ENCODE measurements around the gene TBC1D22A.

Gene TBC1D22A

GRCh38 chr22:47190276-47190956 is 428.0 kb downstream of the TBC1D22A start:
- no peaks in the 10 kb centered on the region for H3K36me3 ChIP-seq
- H3K27ac ChIP-seq = no peak overlapping the region
- no peak for TF ChIP-seq Cebpa-rat (IDR thresholded peaks at IDR 0.05)
- peaks cover 0 to 12% (median 6%) of the 10 kb centered on the region in 11 experiments; a peak in 13 of 22 replicates for H3K9me3 ChIP-seq (replicated peaks in 1 of 11)
- H3K4me2 ChIP-seq = no peak overlapping the region
- H3K4me1 ChIP-seq = no peaks in the 10 kb centered on the region
- no peak overlapping the region for H3K9ac ChIP-seq
- no peaks in the 10 kb centered on the region for H3K27me3 ChIP-seq
- no peaks in the 10 kb centered on the region; a peak in 2 of 22 replicates for H4K20me1 ChIP-seq
- H3K4me3 ChIP-seq = no peak overlapping the region

- no peaks in the 10 kb centered on the region for H3K4me1 ChIP-seq
- H3K4me3 ChIP-seq = no peak overlapping the region
- no peak for TF ChIP-seq Cebpa-rat (IDR thresholded peaks at IDR 0.05)
- no peak overlapping the region for H3K27ac ChIP-seq
- no peak overlapping the region for H3K4me2 ChIP-seq
- H3K36me3 ChIP-seq = no peaks in the 10 kb centered on the region
- H3K9ac ChIP-seq = no peak overlapping the region
- no peaks in the 10 kb centered on the region for H3K27me3 ChIP-seq
- peaks cover 0 to 6% (median 3%) of the 10 kb centered on the region in 11 experiments; a peak in 4 of 22 replicates for H3K9me3 ChIP-seq (replicated peaks in 1 of 11)
- no peaks in the 10 kb centered on the region; a peak in 2 of 22 replicates for H4K20me1 ChIP-seq
These were observed 428.7 kb downstream of the TBC1D22A start for GRCh38 chr22:47190957-47191670.

GRCh38 chr22:47191671-47192650 is 429.5 kb downstream of the TBC1D22A start:
- H3K27ac ChIP-seq = no peak overlapping the region
- TF ChIP-seq Cebpa-rat (IDR thresholded peaks at IDR 0.05) = no peak
- H3K9ac ChIP-seq = no peak overlapping the region
- peaks cover 0 to 4% (median 0%) of the 10 kb centered on the region in 11 experiments; a peak in 3 of 22 replicates for H4K20me1 ChIP-seq
- no peak overlapping the region for H3K4me2 ChIP-seq
- no peak overlapping the region for H3K4me3 ChIP-seq
- H3K9me3 ChIP-seq (replicated peaks in 1 of 11) = no peaks in the 10 kb centered on the region
- H3K27me3 ChIP-seq = no peaks in the 10 kb centered on the region
- no peaks in the 10 kb centered on the region for H3K36me3 ChIP-seq
- no peaks in the 10 kb centered on the region for H3K4me1 ChIP-seq

- no peaks in the 10 kb centered on the region for H3K9me3 ChIP-seq (replicated peaks in 1 of 11)
These were observed 430.4 kb downstream of the TBC1D22A start for GRCh38 chr22:47192651-47193437.

GRCh38 chr22:47193606-47194329 is 431.3 kb downstream of the TBC1D22A start:
- H3K36me3 ChIP-seq = no peaks in the 10 kb centered on the region
- H3K9me3 ChIP-seq (replicated peaks in 1 of 11) = no peaks in the 10 kb centered on the region

More at GRCh38 chr22:47192651-47193437, 430.4 kb downstream of the TBC1D22A start:
- H3K27ac ChIP-seq = no peak overlapping the region
- peaks cover 0 to 12% (median 0%) of the 10 kb centered on the region in 11 experiments; a peak in 3 of 22 replicates for H4K20me1 ChIP-seq
- H3K4me2 ChIP-seq = no peak overlapping the region
- no peak overlapping the region for H3K9ac ChIP-seq
- H3K4me3 ChIP-seq = no peak overlapping the region
- no peak for TF ChIP-seq Cebpa-rat (IDR thresholded peaks at IDR 0.05)
- no peaks in the 10 kb centered on the region for H3K36me3 ChIP-seq
- no peaks in the 10 kb centered on the region for H3K4me1 ChIP-seq
- H3K27me3 ChIP-seq = no peaks in the 10 kb centered on the region

GRCh38 chr22:47194476-47195155 is 432.2 kb downstream of the TBC1D22A start:
- Histone ChIP-seq H3K4me1 (no peaks in the 10 kb centered on the region), H3K36me3 (no peaks in the 10 kb centered on the region), H4K20me1 (peaks cover 0 to 23% (median 0%) of the 10 kb centered on the region in 11 experiments; a peak in 3 of 22 replicates), H3K4me2 (no peak overlapping the region), H3K9ac (no peak overlapping the region), H3K27ac (no peak overlapping the region), H3K27me3 (no peaks in the 10 kb centered on the region), H3K4me3 (no peak overlapping the region), H3K9me3 (replicated peaks in 1 of 11) (no peaks in the 10 kb centered on the region)
- no peak for TF ChIP-seq Cebpa-rat (IDR thresholded peaks at IDR 0.05)

More at GRCh38 chr22:47193606-47194329, 431.3 kb downstream of the TBC1D22A start:
- Histone ChIP-seq H3K27me3 (no peaks in the 10 kb centered on the region), H3K4me1 (no peaks in the 10 kb centered on the region), H3K4me3 (no peak overlapping the region), H3K27ac (no peak overlapping the region), H3K9ac (no peak overlapping the region), H4K20me1 (peaks cover 0 to 19% (median 0%) of the 10 kb centered on the region in 11 experiments; a peak in 3 of 22 replicates), H3K4me2 (no peak overlapping the region)
- no peak for TF ChIP-seq Cebpa-rat (IDR thresholded peaks at IDR 0.05)

GRCh38 chr22:47195156-47195483 is 432.7 kb downstream of the TBC1D22A start:
- no peak overlapping the region for H3K27ac ChIP-seq
- H3K4me2 ChIP-seq = no peak overlapping the region
- no peak for TF ChIP-seq Cebpa-rat (IDR thresholded peaks at IDR 0.05)
- no peaks in the 10 kb centered on the region for H3K9me3 ChIP-seq (replicated peaks in 1 of 11)
- H3K36me3 ChIP-seq = no peaks in the 10 kb centered on the region
- no peaks in the 10 kb centered on the region for H3K27me3 ChIP-seq
- H3K9ac ChIP-seq = no peak overlapping the region
- H3K4me1 ChIP-seq = no peaks in the 10 kb centered on the region
- H4K20me1 ChIP-seq = peaks cover 0 to 23% (median 0%) of the 10 kb centered on the region in 11 experiments; a peak in 2 of 22 replicates
- no peak overlapping the region for H3K4me3 ChIP-seq
